ENCODE measurements around the gene SLC2A9.

- no peak for TF ChIP-seq POLR2AphosphoS5 (IDR thresholded peaks at IDR 0.05; ENCODE audit: low read depth, low read length)
- no peak for TF ChIP-seq FOXP2 (optimal IDR thresholded peaks at IDR 0.05; ENCODE audit: borderline replicate concordance, extremely low read depth, extremely low read length, insufficient read depth)
- TF ChIP-seq TAF1 (IDR thresholded peaks at IDR 0.05; ENCODE audit: borderline replicate concordance, insufficient read depth, low read length), result no peak
- no peak for TF ChIP-seq SIN3A (IDR thresholded peaks at IDR 0.05; ENCODE audit: borderline replicate concordance, insufficient read depth, low read length)
- no peak for TF ChIP-seq REST (IDR thresholded peaks at IDR 0.05; ENCODE audit: insufficient read depth in 1 of 2, low read depth in 2 of 2, low read length in 2 of 2)
Observed at GRCh38 chr4:9904976-9905587, 116.2 kb downstream of the SLC2A9 start.
